Neuronal stem cell (in vitro differentiated cells): ENCODE results near the gene KANK2.

Experiments used
- DNase-seq: peaks from one replicate; pipeline ENCODE4 v3.0.0-alpha.2; 2013; ENCODE audit warnings: low spot score
- H2AFZ ChIP-seq: one replicate; pipeline ENCODE4 v1.6.1; 2013; ENCODE audit warnings: mild to moderate bottlenecking, low read length, inconsistent platforms
- H2AK5ac ChIP-seq: 2 replicates; pipeline ENCODE4 v1.6.1; 2013; ENCODE audit warnings: low read depth, mild to moderate bottlenecking, inconsistent platforms, low read length, moderate library complexity, mixed read lengths
- H2BK120ac ChIP-seq: 2 replicates; pipeline ENCODE4 v1.6.1; 2013; ENCODE audit warnings: low read depth, mild to moderate bottlenecking, inconsistent platforms, low read length, moderate library complexity, mixed read lengths
- H2BK12ac ChIP-seq: one replicate; pipeline ENCODE4 v1.6.1; 2013; ENCODE audit warnings: low read length, inconsistent platforms
- H2BK15ac ChIP-seq: 2 replicates; pipeline ENCODE4 v1.6.1; 2013; ENCODE audit warnings: mild to moderate bottlenecking, low read length, inconsistent platforms, mixed read lengths
- H2BK5ac ChIP-seq: one replicate; pipeline ENCODE4 v1.6.1; 2013; ENCODE audit warnings: inconsistent platforms, mild to moderate bottlenecking, low read length, moderate library complexity
- H3K14ac ChIP-seq: one replicate; pipeline ENCODE4 v1.6.1; 2013; ENCODE audit warnings: low read length, inconsistent platforms
- H3K18ac ChIP-seq: 2 replicates; pipeline ENCODE4 v1.6.1; 2013; ENCODE audit warnings: low read length, inconsistent platforms
- H3K23ac ChIP-seq: 2 replicates; pipeline ENCODE4 v1.6.1; 2013; ENCODE audit warnings: low read depth, mild to moderate bottlenecking, mixed read lengths, low read length, inconsistent platforms; ENCODE audit not compliant: poor library complexity
- H3K27ac ChIP-seq: replicated peaks from 3 replicates; pipeline ENCODE4 v1.5.1; 2013; ENCODE audit warnings: low read length, inconsistent platforms
- H3K27me3 ChIP-seq, 3 experiments: 2 replicates each; pipeline ENCODE4 v1.6.1; 2013; ENCODE audit warnings: low read length in 3 of 3, mild to moderate bottlenecking in 2 of 3, inconsistent platforms in 1 of 3, low read depth in 1 of 3, mixed read lengths in 1 of 3, moderate library complexity in 1 of 3; ENCODE audit not compliant: control insufficient read depth in 3 of 3, insufficient read depth in 3 of 3
- H3K36me3 ChIP-seq, 2 donors: replicated peaks in 1 of 2; 2 replicates each; pipeline ENCODE4 v1.6.1; 2013; ENCODE audit warnings: low read length in 2 of 2; ENCODE audit not compliant: control insufficient read depth in 2 of 2, insufficient read depth in 2 of 2
- H3K4ac ChIP-seq: 2 replicates; pipeline ENCODE4 v1.6.1; 2013; ENCODE audit warnings: inconsistent platforms, mild to moderate bottlenecking, low read length, moderate library complexity
- H3K4me1 ChIP-seq, 2 donors: 1 replicate in 1 of 2; 2 replicates in 1 of 2; pipeline ENCODE4 v1.6.1; 2013; ENCODE audit warnings: low read length in 2 of 2, low read depth in 1 of 2; ENCODE audit not compliant: control insufficient read depth in 2 of 2, insufficient read depth in 1 of 2
- H3K4me2 ChIP-seq: one replicate; pipeline ENCODE4 v1.6.1; 2013; ENCODE audit warnings: mild to moderate bottlenecking, low read length, inconsistent platforms; ENCODE audit not compliant: insufficient read depth, poor library complexity, severe bottlenecking
- H3K4me3 ChIP-seq, 2 donors: 2 replicates each; pipeline ENCODE4 v1.5.1; 2013; ENCODE audit warnings: low read length in 2 of 2, mild to moderate bottlenecking in 2 of 2, inconsistent platforms in 1 of 2, moderate library complexity in 1 of 2
- H3K79me1 ChIP-seq: one replicate; pipeline ENCODE4 v1.6.1; 2013; ENCODE audit warnings: low read depth, mild to moderate bottlenecking, inconsistent platforms, low read length, moderate library complexity
- H3K9ac ChIP-seq: one replicate; pipeline ENCODE4 v1.6.1; 2013; ENCODE audit warnings: mild to moderate bottlenecking, low read depth, low read length, inconsistent platforms; ENCODE audit not compliant: poor library complexity
- H3K9me3 ChIP-seq, 2 donors: replicated peaks in 1 of 2; 2 replicates each; pipeline versions ENCODE3 to v1.6.1; 2013; ENCODE audit warnings: low read length in 2 of 2, mild to moderate bottlenecking in 2 of 2, inconsistent platforms in 1 of 2, low read depth in 1 of 2, mixed read lengths in 1 of 2, moderate library complexity in 1 of 2; ENCODE audit not compliant: control insufficient read depth in 2 of 2, insufficient read depth in 1 of 2
- H4K8ac ChIP-seq: one replicate; pipeline ENCODE4 v1.6.1; 2013; ENCODE audit warnings: low read depth, mild to moderate bottlenecking, inconsistent platforms, low read length, moderate library complexity
- H4K91ac ChIP-seq: one replicate; pipeline ENCODE4 v1.6.1; 2013; ENCODE audit warnings: low read length, low read depth, mild to moderate bottlenecking, inconsistent platforms; ENCODE audit not compliant: poor library complexity
- WGBS, 2 donors: extraction: QIAGEN DNeasy Blood & Tissue Kit; methylation state at CpG; one replicate each; pipeline ENCODE4 v1.1.7; 2013; ENCODE audit warnings: missing lambda C conversion rate in 2 of 2, mixed read lengths in 1 of 2; ENCODE audit not compliant: insufficient read length in 2 of 2, insufficient replicate concordance in 1 of 2; ENCODE audit errors: extremely low coverage in 2 of 2; 5-methylcytosine and 5-hydroxymethylcytosine counted together

The KANK2 gene

GRCh38 chr19:11176466-11177193 is 20.7 kb downstream of the KANK2 start:
- Histone ChIP-seq H3K79me1 (peaks cover 2% of the 10 kb centered on the region), H2AFZ (no peak overlapping the region), H4K8ac (no peak overlapping the region), H3K27ac (no peak overlapping the region), H3K14ac (no peak overlapping the region), H3K4ac (no peak overlapping the region), H3K27me3 (no peaks in the 10 kb centered on the region), H2AK5ac (no peak overlapping the region), H3K36me3 (peaks cover 28 to 61% of the 10 kb centered on the region in 2 donors), H3K18ac (no peak overlapping the region), H4K91ac (no peak overlapping the region), H3K9me3 (no peaks in the 10 kb centered on the region), H3K4me3 (no peak overlapping the region), H2BK12ac (no peak overlapping the region), H2BK5ac (no peak overlapping the region), H2BK120ac (no peak overlapping the region), H3K9ac (no peak overlapping the region), H3K4me2 (no peak overlapping the region), H3K4me1 (no peaks in the 10 kb centered on the region), H2BK15ac (no peak overlapping the region), H3K23ac (peak overlapping the region; percentile 89)
- no peak for DNase-seq
- no CpG with 5 or more reads among the region's 18 CpGs for WGBS, 2 donors

- no peak overlapping the region for H3K23ac ChIP-seq
- no CpG with 5 or more reads among the region's 7 CpGs for WGBS, 2 donors
- H2BK15ac ChIP-seq = no peak overlapping the region
Observed at GRCh38 chr19:11175920-11176319, 21.4 kb downstream of the KANK2 start.

GRCh38 chr19:11174336-11174735 is 23.0 kb downstream of the KANK2 start:
- H3K9me3 ChIP-seq = no peaks in the 10 kb centered on the region
- H2BK5ac ChIP-seq = peak overlapping the region; percentile 66
- no CpG with 5 or more reads among the region's 27 CpGs for WGBS, 2 donors
- H2BK15ac ChIP-seq = peak overlapping the region; percentile 55
- H2AFZ ChIP-seq = no peak overlapping the region
- no peak overlapping the region for H4K91ac ChIP-seq
- no peak overlapping the region for H2AK5ac ChIP-seq
- peak overlapping the region; percentile 63 for H2BK12ac ChIP-seq
- H3K27ac ChIP-seq = no peak overlapping the region
- H3K4ac ChIP-seq = no peak overlapping the region
- no peaks in the 10 kb centered on the region for H3K4me1 ChIP-seq
- no peak overlapping the region for H2BK120ac ChIP-seq
- no peak overlapping the region for H4K8ac ChIP-seq
- peaks cover 37 to 80% of the 10 kb centered on the region in 2 donors for H3K36me3 ChIP-seq
- no peak for DNase-seq
- H3K14ac ChIP-seq = peak overlapping the region; percentile 84
- no peak overlapping the region for H3K4me2 ChIP-seq
- no peak overlapping the region for H3K4me3 ChIP-seq
- H3K27me3 ChIP-seq = no peaks in the 10 kb centered on the region
- no peaks in the 10 kb centered on the region for H3K79me1 ChIP-seq
- no peak overlapping the region for H3K9ac ChIP-seq
- peak overlapping the region; percentile 91 for H3K23ac ChIP-seq
- no peak overlapping the region for H3K18ac ChIP-seq

More at GRCh38 chr19:11175920-11176319, 21.4 kb downstream of the KANK2 start:
- Histone ChIP-seq H2AK5ac (no peak overlapping the region), H3K14ac (no peak overlapping the region), H3K9me3 (no peaks in the 10 kb centered on the region), H3K18ac (no peak overlapping the region), H2BK120ac (no peak overlapping the region), H3K36me3 (peaks cover 28 to 66% of the 10 kb centered on the region in 2 donors), H3K9ac (peak overlapping the region; percentile 70), H4K91ac (no peak overlapping the region), H3K4ac (no peak overlapping the region), H4K8ac (no peak overlapping the region), H2AFZ (no peak overlapping the region), H3K27ac (no peak overlapping the region), H3K4me2 (no peak overlapping the region), H2BK5ac (no peak overlapping the region), H3K79me1 (no peaks in the 10 kb centered on the region), H2BK12ac (no peak overlapping the region), H3K4me3 (no peak overlapping the region), H3K27me3 (no peaks in the 10 kb centered on the region), H3K4me1 (no peaks in the 10 kb centered on the region)
- DNase-seq = no peak

- Histone ChIP-seq H2AK5ac (no peak overlapping the region), H3K4me2 (no peak overlapping the region), H2BK15ac (no peak overlapping the region), H2AFZ (no peak overlapping the region), H4K8ac (no peak overlapping the region), H2BK5ac (peak overlapping the region; percentile 66), H3K23ac (no peak overlapping the region), H3K4me3 (peak overlapping the region in 1 of 2 donors; percentile 20), H3K9me3 (no peaks in the 10 kb centered on the region), H4K91ac (no peak overlapping the region), H3K4me1 (no peaks in the 10 kb centered on the region), H3K36me3 (peaks cover 37 to 83% of the 10 kb centered on the region in 2 donors), H3K14ac (no peak overlapping the region), H3K4ac (no peak overlapping the region), H3K27me3 (no peaks in the 10 kb centered on the region), H3K18ac (no peak overlapping the region), H3K79me1 (no peaks in the 10 kb centered on the region), H2BK120ac (no peak overlapping the region), H3K9ac (no peak overlapping the region), H2BK12ac (no peak overlapping the region), H3K27ac (no peak overlapping the region)
- no CpG with 5 or more reads among the region's 8 CpGs for WGBS, 2 donors
- DNase-seq = no peak
Observed at GRCh38 chr19:11173516-11174155, 23.7 kb downstream of the KANK2 start.
